Measurements from ENCODE around the gene VPS13D. TPM values are rescaled to one million over a fixed set of nuclear protein-coding genes. Genes with fewer than 3 reads are reported as not detected.

VPS13D gene
- total RNA-seq, 6 experiments from 2014 or later: 18.8 to 29.5 (median 21.5) TPM

- no peak overlapping the region for H3K4me3 Mint-ChIP-seq
- no peak for TF ChIP-seq CTCF (IDR thresholded peaks at IDR 0.05)
- DNase-seq: no peak
- H3K27ac Mint-ChIP-seq: no peak overlapping the region
- peaks cover 18% of the 10 kb centered on the region for H3K36me3 Mint-ChIP-seq (ENCODE audit: low read depth)
- H3K9me3 Mint-ChIP-seq: no peaks in the 10 kb centered on the region
- H3K4me1 Mint-ChIP-seq (ENCODE audit: low read depth): peaks cover 10% of the 10 kb centered on the region
- H3K27me3 Mint-ChIP-seq (ENCODE audit: insufficient read depth): peaks cover 2% of the 10 kb centered on the region
These were observed 273.9 kb downstream of the VPS13D start for GRCh38 chr1:12503709-12504108.

- TF ChIP-seq CTCF (IDR thresholded peaks at IDR 0.05): no peak
- Mint-ChIP-seq H3K4me1 (ENCODE audit: low read depth) (peaks cover 11% of the 10 kb centered on the region), H3K27me3 (ENCODE audit: insufficient read depth) (peaks cover 2% of the 10 kb centered on the region), H3K27ac (no peak overlapping the region), H3K4me3 (no peak overlapping the region), H3K9me3 (no peaks in the 10 kb centered on the region), H3K36me3 (ENCODE audit: low read depth) (peaks cover 12% of the 10 kb centered on the region)
- DNase-seq: no peak
These were observed 274.8 kb downstream of the VPS13D start for GRCh38 chr1:12504601-12505000.

GRCh38 chr1:12505231-12505630 lies 275.4 kb downstream of the VPS13D start:
- Mint-ChIP-seq H3K36me3 (ENCODE audit: low read depth) (peaks cover 10% of the 10 kb centered on the region), H3K9me3 (no peaks in the 10 kb centered on the region), H3K4me3 (no peak overlapping the region), H3K27me3 (ENCODE audit: insufficient read depth) (peaks cover 2% of the 10 kb centered on the region), H3K27ac (no peak overlapping the region; the same call in 1 of the 2 replicates), H3K4me1 (ENCODE audit: low read depth) (peaks cover 17% of the 10 kb centered on the region)
- no peak for TF ChIP-seq CTCF (IDR thresholded peaks at IDR 0.05)
- DNase-seq: no peak

GRCh38 chr1:12505639-12506280 lies 275.9 kb downstream of the VPS13D start:
- H3K9me3 Mint-ChIP-seq: no peaks in the 10 kb centered on the region
- H3K27me3 Mint-ChIP-seq (ENCODE audit: insufficient read depth): peaks cover 2% of the 10 kb centered on the region
- no peak overlapping the region for H3K4me3 Mint-ChIP-seq
- DNase-seq: no peak
- H3K4me1 Mint-ChIP-seq (ENCODE audit: low read depth): peaks cover 22% of the 10 kb centered on the region
- TF ChIP-seq CTCF (IDR thresholded peaks at IDR 0.05): no peak
- no peak overlapping the region; the same call in 1 of the 2 replicates for H3K27ac Mint-ChIP-seq
- H3K36me3 Mint-ChIP-seq (ENCODE audit: low read depth): peaks cover 10% of the 10 kb centered on the region

- DNase-seq: no peak
- peaks cover 23% of the 10 kb centered on the region for H3K4me1 Mint-ChIP-seq (ENCODE audit: low read depth)
- peaks cover 9% of the 10 kb centered on the region for H3K36me3 Mint-ChIP-seq (ENCODE audit: low read depth)
- H3K4me3 Mint-ChIP-seq: no peak overlapping the region
- peaks cover 2% of the 10 kb centered on the region for H3K27me3 Mint-ChIP-seq (ENCODE audit: insufficient read depth)
- H3K9me3 Mint-ChIP-seq: no peaks in the 10 kb centered on the region
- TF ChIP-seq CTCF (IDR thresholded peaks at IDR 0.05): no peak
- no peak overlapping the region for H3K27ac Mint-ChIP-seq
These were observed 276.8 kb downstream of the VPS13D start for GRCh38 chr1:12506281-12507280.
